Transverse colon (tissue), 4 donors: ENCODE measurements around the gene OR51F1. TPM values are rescaled to one million over a fixed set of nuclear protein-coding genes. Genes with fewer than 3 reads are reported as not detected.
"Not testable (repeated sequence)": the region's sequence is repeated elsewhere in the genome, so short reads cannot be mapped to it uniquely, and the experiment has no call there.

Experiments
- DNase-seq: peaks from one replicate; pipeline ENCODE4 v3.0.0-alpha.2; 2019
- H3K27ac ChIP-seq, 4 donors: fragments of 200-600 bp; sonication (generic); 2 replicates each; pipeline ENCODE4 v1.5.1; 2016 to 2018; ENCODE audit warnings: inconsistent platforms in 4 of 4
- H3K27me3 ChIP-seq: fragments of 200-600 bp; sonication (generic); 2 replicates; pipeline ENCODE4 v1.5.1; 2017; ENCODE audit warnings: inconsistent platforms
- H3K36me3 ChIP-seq, 4 donors: fragments of 200-600 bp; sonication (generic); 2 replicates each; pipeline ENCODE4 v1.5.1; 2017 to 2019; ENCODE audit warnings: inconsistent platforms in 4 of 4
- H3K4me1 ChIP-seq, 4 donors: fragments of 200-600 bp; sonication (generic); 2 replicates each; pipeline ENCODE4 v1.5.1; 2017 to 2020; ENCODE audit warnings: inconsistent platforms in 4 of 4
- H3K4me3 ChIP-seq, 4 donors: fragments of 200-600 bp; sonication (generic); 1 replicate in 1 of 4; 2 replicates in 3 of 4; pipeline versions ENCODE4 v1.5.1 to v1.6.1; 2017 to 2019; ENCODE audit warnings: inconsistent platforms in 4 of 4
- H3K9me3 ChIP-seq, 2 donors: fragments of 200-600 bp; sonication (generic); 2 replicates each; pipeline ENCODE4 v1.5.1; 2017 to 2019; ENCODE audit warnings: inconsistent platforms in 2 of 2
- CTCF ChIP-seq, 5 experiments: fragments of 200-600 bp in 3 of 5; fragments of 450-650 bp in 2 of 5; sonication (generic) in 3 of 5; IDR thresholded peaks; 1 replicate in 2 of 5; 2 replicates in 3 of 5; pipeline ENCODE4 v1.5.1; 2016 to 2017; ENCODE audit warnings: antibody characterized with exemption in 5 of 5, inconsistent platforms in 3 of 5, mild to moderate bottlenecking in 2 of 5, moderate library complexity in 1 of 5
- EP300 ChIP-seq: sonication (generic); formaldehyde crosslinking; IDR thresholded peaks from one replicate; pipeline ENCODE4 v1.6.1; 2017; ENCODE audit warnings: antibody characterized with exemption, low read depth
- POLR2A ChIP-seq: fragments of 450-650 bp; IDR thresholded peaks from one replicate; pipeline ENCODE4 v1.6.1; 2016; ENCODE audit warnings: antibody characterized with exemption, mild to moderate bottlenecking, moderate library complexity
- POLR2AphosphoS5 ChIP-seq, 3 donors: sonication (generic); formaldehyde crosslinking; IDR thresholded peaks; one replicate each; pipeline ENCODE4 v1.6.1; 2016; ENCODE audit warnings: antibody characterized with exemption in 3 of 3
- WGBS, 2 donors: methylation state at CpG; one replicate each; pipeline ENCODE4 v1.1.5; 2018; ENCODE audit warnings: low coverage in 1 of 2; 5-methylcytosine and 5-hydroxymethylcytosine counted together
- in situ Hi-C, 4 donors: fragments of 200-750 bp; cut with MboI; loops; one replicate each; pipeline versions ENCODE4 v1.15.0 to v1.15.1; 2017; ENCODE audit warnings: low sequenced_read_pairs in 3 of 4, low pct_ligation_motif_present in 1 of 4, low pct_unique_long_range_greater_than_20kb in 1 of 4
- intact Hi-C: fragments of 100-400 bp; cut with DNase I; formaldehyde crosslinking; loops from one replicate; pipeline ENCODE4 v1.15.1; 2023; ENCODE audit warnings: low total_unique reads
- small RNA-seq, 4 donors: library from RNA; depleted of rRNA; stranded (forward); fragments of <200 nt; gene quantifications; one replicate each; pipeline ENCODE3, GENCODE V24; 2016
- total RNA-seq, 4 donors: library from RNA; depleted of rRNA; stranded (reverse); fragments of >200 nt; gene quantifications; one replicate each; pipeline ENCODE4 v1.1.0, GENCODE V29; 2016

The OR51F1 gene
- total RNA-seq, 4 donors from 2014 or later: not detected

- no peak overlapping the region for H3K27ac ChIP-seq
- intact Hi-C loops: no loop called here
- no peaks in the 10 kb centered on the region for H3K36me3 ChIP-seq
- in situ Hi-C loops: no loop called here
- no peak for TF ChIP-seq POLR2AphosphoS5 (IDR thresholded peaks at IDR 0.05)
- TF ChIP-seq CTCF (IDR thresholded peaks at IDR 0.05): no peak
- TF ChIP-seq EP300: no peak
- TF ChIP-seq POLR2A: no peak
- no peak overlapping the region for H3K4me3 ChIP-seq
- no peak for DNase-seq
- no peaks in the 10 kb centered on the region for H3K9me3 ChIP-seq
- no peaks in the 10 kb centered on the region for H3K4me1 ChIP-seq
- 72 to 86% methylated on average over 2 of the region's 2 CpGs for WGBS, 2 donors
- no peaks in the 10 kb centered on the region for H3K27me3 ChIP-seq
Observed at GRCh38 chr11:4727171-4727570, 42.6 kb downstream of the OR51F1 start.

- H3K36me3 ChIP-seq, H3K9me3 ChIP-seq, H3K4me3 ChIP-seq, H3K27me3 ChIP-seq, intact Hi-C loops, H3K27ac ChIP-seq, DNase-seq, in situ Hi-C loops, H3K4me1 ChIP-seq: not testable (repeated sequence)
- WGBS, 2 donors: 83 to 91% methylated on average over 1 to 32 of the region's 33 CpGs
Observed at GRCh38 chr11:4722616-4723534, 46.9 kb downstream of the OR51F1 start.

Small RNAs within 50 kb of the gene (small RNA-seq; reads per million reads assigned to genes)
- gene RF00091: 0 reads per million in 4 donors

Other genes starting within 250 kb of the OR51F1 start
- not detected for gene OR52M1, start 224.7 kb downstream of the OR51F1 start, total RNA-seq
- not detected for gene OR52I2, start 188.2 kb downstream of the OR51F1 start, total RNA-seq
- not detected for gene OR52I1, start 175.9 kb downstream of the OR51F1 start, total RNA-seq
- 10 to 100 TPM; 12.1 to 30.2 (median 19.9) TPM for gene TRIM68, start 161.7 kb downstream of the OR51F1 start, total RNA-seq
- gene OR51D1, start 132.5 kb downstream of the OR51F1 start, total RNA-seq: not detected
- gene OR51E1, start 126.0 kb downstream of the OR51F1 start, total RNA-seq: under 1 TPM in 2 of 4 donors, not detected in 2; 0.16 to 0.27 TPM
- gene OR51E2, start 72.1 kb downstream of the OR51F1 start, total RNA-seq: 10 to 100 TPM in 1 of 4 donors, 1 to 10 TPM in 2, under 1 TPM in 1; 0.37 to 10.3 (median 2.0) TPM
- not detected for gene MMP26, start 65.2 kb downstream of the OR51F1 start, total RNA-seq
- gene OR52R1, start 34.4 kb upstream of the OR51F1 start, total RNA-seq: not detected
- not detected for gene OR51F2, start 51.4 kb upstream of the OR51F1 start, total RNA-seq
- gene OR51S1, start 79.3 kb upstream of the OR51F1 start, total RNA-seq: not detected
- not detected for gene OR51T1, start 112.0 kb upstream of the OR51F1 start, total RNA-seq
- gene OR51A7, start 133.8 kb upstream of the OR51F1 start, total RNA-seq: not detected
- not detected for gene OR51G2, start 149.4 kb upstream of the OR51F1 start, total RNA-seq
- not detected for gene OR51G1, start 154.4 kb upstream of the OR51F1 start, total RNA-seq
- not detected for gene OR51A4, start 177.7 kb upstream of the OR51F1 start, total RNA-seq
- gene OR51A2, start 185.8 kb upstream of the OR51F1 start, total RNA-seq: not detected
- not detected for gene OR51L1, start 224.9 kb upstream of the OR51F1 start, total RNA-seq